EL (cell line): Measurements from ENCODE around the gene RSPH6A.
"Not testable (repeated sequence)": the region's sequence is repeated elsewhere in the genome, so short reads cannot be mapped to it uniquely, and the experiment has no call there.

Source experiments
- DNase-seq: peaks from one replicate; pipeline ENCODE4 v3.0.0-alpha.2; 2016

Gene RSPH6A

GRCh38 chr19:45764475-45764874 lies 50.6 kb downstream of the RSPH6A start:
- no peak for DNase-seq

GRCh38 chr19:45763691-45764294 lies 51.3 kb downstream of the RSPH6A start:
- no peak for DNase-seq

- DNase-seq, result no peak
Observed at GRCh38 chr19:45762870-45763631, 52.1 kb downstream of the RSPH6A start.

GRCh38 chr19:45761714-45762113 lies 53.4 kb downstream of the RSPH6A start:
- DNase-seq, result no peak

GRCh38 chr19:45758921-45759320 lies 56.2 kb downstream of the RSPH6A start:
- DNase-seq, result no peak

- no peak for DNase-seq
Observed at GRCh38 chr19:45757695-45758094, 57.4 kb downstream of the RSPH6A start.

GRCh38 chr19:45754323-45754722 lies 60.8 kb downstream of the RSPH6A start:
- no peak for DNase-seq

- DNase-seq, result no peak
Observed at GRCh38 chr19:45753548-45753947, 61.6 kb downstream of the RSPH6A start.

GRCh38 chr19:45752639-45753038 lies 62.5 kb downstream of the RSPH6A start:
- no peak for DNase-seq

- DNase-seq, result not testable (repeated sequence)
Observed at GRCh38 chr19:45751483-45751882, 63.6 kb downstream of the RSPH6A start.

- DNase-seq, result no peak
Observed at GRCh38 chr19:45747513-45747912, 67.6 kb downstream of the RSPH6A start.

- DNase-seq, result peak; percentile 65
Observed at GRCh38 chr19:45746866-45747265, 68.2 kb downstream of the RSPH6A start.
